T-cell (primary cell): ENCODE data around the gene HMX2. TPM values are rescaled to one million over a fixed set of nuclear protein-coding genes. Genes with fewer than 3 reads are reported as not detected.

Experiments
- ATAC-seq, 4 experiments: fragments of 200-7000 bp in 3 of 4; fragments of 150-1000 bp in 1 of 4; cut with Tn5 transposase; replicated peaks in 1 of 4; 1 replicate in 3 of 4; 2 replicates in 1 of 4; pipeline ENCODE4 v1.10.0; 2021; ENCODE audit warnings: moderate library complexity in 3 of 4, mild to moderate bottlenecking in 2 of 4, moderate number of reproducible peaks in 1 of 4
- CTCF ChIA-PET, 2 donors: fragments of 300-600 bp; sonication (Branson Sonifier 250); formaldehyde crosslinking; loops; one replicate each; lab custom pipeline; 2022; ENCODE audit warnings: antibody characterized with exemption in 2 of 2; lab: Charles Lee
- POLR2A ChIA-PET, 2 donors: fragments of 300-600 bp; sonication (Branson Sonifier 250); formaldehyde crosslinking; loops; one replicate each; lab custom pipeline; 2022; ENCODE audit warnings: antibody characterized with exemption in 2 of 2; lab: Charles Lee
- DNase-seq, 35 experiments: peaks; one replicate each; pipeline versions ENCODE4 v3.0.0 to v3.0.0-alpha.2; 2013 to 2023
- H3K27ac ChIP-seq: one replicate; pipeline ENCODE4 v1.5.1; 2013; ENCODE audit warnings: low read length
- H3K27me3 ChIP-seq, 2 experiments: replicated peaks in 1 of 2; 1 replicate in 1 of 2; 2 replicates in 1 of 2; pipeline versions ENCODE4 v1.6.1 to v1.7.0; 2013; ENCODE audit warnings: low read length in 1 of 2, mixed read lengths in 1 of 2; ENCODE audit not compliant: control insufficient read depth in 2 of 2, insufficient read depth in 2 of 2; ENCODE audit errors: extremely low read depth in 1 of 2
- H3K36me3 ChIP-seq, 2 donors: 1 replicate in 1 of 2; 2 replicates in 1 of 2; pipeline versions ENCODE4 v1.6.1 to v1.7.0; 2013; ENCODE audit warnings: low read length in 1 of 2; ENCODE audit not compliant: control insufficient read depth in 2 of 2, insufficient read depth in 1 of 2; ENCODE audit errors: extremely low read depth in 1 of 2
- H3K4me1 ChIP-seq, 2 experiments: 1 replicate in 1 of 2; 2 replicates in 1 of 2; pipeline versions ENCODE4 v1.6.1 to v1.7.0; 2013; ENCODE audit warnings: low read length in 2 of 2, mixed read lengths in 1 of 2; ENCODE audit not compliant: insufficient read depth in 2 of 2, control insufficient read depth in 1 of 2; ENCODE audit errors: extremely low read depth in 1 of 2
- H3K4me3 ChIP-seq, 2 donors: 1 replicate in 1 of 2; 2 replicates in 1 of 2; pipeline versions ENCODE4 v1.5.1 to v1.7.0; 2013; ENCODE audit warnings: mild to moderate bottlenecking in 2 of 2, low read length in 1 of 2, moderate library complexity in 1 of 2; ENCODE audit not compliant: control insufficient read depth in 1 of 2; ENCODE audit errors: extremely low read depth in 1 of 2
- H3K9me3 ChIP-seq: 2 replicates; pipeline ENCODE4 v1.7.0; 2013
- H3K27ac Mint-ChIP-seq, 2 donors: one replicate each; pipeline ENCODE4 v1.8.0; 2020 to 2021; ENCODE audit warnings: mild to moderate bottlenecking in 2 of 2, mixed read lengths in 2 of 2
- H3K27me3 Mint-ChIP-seq, 2 donors: one replicate each; pipeline ENCODE4 v1.8.0; 2021 to 2022; ENCODE audit warnings: mixed read lengths in 2 of 2
- H3K36me3 Mint-ChIP-seq: one replicate; pipeline ENCODE4 v1.8.0; 2021; ENCODE audit warnings: mixed read lengths
- H3K4me1 Mint-ChIP-seq, 3 donors: one replicate each; pipeline ENCODE4 v1.8.0; 2020 to 2022; ENCODE audit warnings: mixed read lengths in 3 of 3, mild to moderate bottlenecking in 1 of 3
- H3K4me3 Mint-ChIP-seq, 3 donors: one replicate each; pipeline ENCODE4 v1.8.0; 2020 to 2022; ENCODE audit warnings: mild to moderate bottlenecking in 3 of 3, mixed read lengths in 3 of 3, moderate library complexity in 3 of 3
- H3K9me3 Mint-ChIP-seq, 3 donors: one replicate each; pipeline ENCODE4 v1.8.0; 2020 to 2022; ENCODE audit warnings: mixed read lengths in 3 of 3
- WGBS: methylation state at CpG from one replicate; pipeline ENCODE4 v1.1.5; 2013; ENCODE audit warnings: missing lambda C conversion rate; ENCODE audit not compliant: insufficient coverage; 5-methylcytosine and 5-hydroxymethylcytosine counted together
- total RNA-seq, 35 experiments: library from RNA in 6 of 35; stranded (reverse) in 6 of 35; fragments of 120-200 nt in 1 of 35; gene quantifications; one replicate each; pipeline versions ENCODE4 v1.2.1 to v1.2.4 and lab custom pipeline; 2013 to 2026

Gene HMX2
- total RNA-seq, 5 donors from 2014 or later (not counting 1 experiment from before 2014, with no cell fraction given) = not detected

- DNase-seq (peak; percentile 84 to 98 (median 88)), ATAC-seq (peak; percentile 91 to 92 (median 92))
- Histone ChIP-seq H3K27me3 (peaks cover 7 to 24% of the 10 kb centered on the region in 2 experiments), H3K4me1 (peaks cover 34 to 40% of the 10 kb centered on the region in 2 experiments), H3K4me3 (peak within 1 kb of the TSS; percentile 92 to 94), H3K27ac (peak within 1 kb of the TSS; percentile 75), H3K36me3 (peaks cover 0 to 16% of the 10 kb centered on the region in 2 donors), H3K9me3 (no peaks in the 10 kb centered on the region)
- Mint-ChIP-seq H3K9me3 (no peaks in the 10 kb centered on the region), H3K4me3 (peak within 1 kb of the TSS; percentile 99 to 100 (median 100)), H3K4me1 (peaks cover 66 to 76% (median 74%) of the 10 kb centered on the region in 3 donors), H3K27me3 (peaks cover 5 to 27% of the 10 kb centered on the region in 2 donors), H3K36me3 (peaks cover 28% of the 10 kb centered on the region), H3K27ac (peak within 1 kb of the TSS; percentile 99)
- POLR2A ChIA-PET = interaction anchor here (0.6 to 0.9 kb wide), 2 partner anchors 16 to 88 kb away, joined by 3 to 5 read pairs; no protein-coding TSS in a partner anchor
- CTCF ChIA-PET = interaction anchor here in 1 of 2 donors (0.7 to 2.0 kb wide), 4 partner anchors 21 to 1235 kb away, joined by 3 to 8 read pairs (median 4); no protein-coding TSS in a partner anchor
- under 1% methylated on average over 41 of the region's 50 CpGs for WGBS
These were observed 6.3 kb downstream of the HMX2 start, which contains the start of gene BUB3 for GRCh38 chr10:123154092-123154710. Gene BUB3, plus strand, starts transcription at chr10:123154402. Its CDS starts 516 bp downstream, at chr10:123154918.

- H3K36me3 ChIP-seq = peaks cover 0 to 16% of the 10 kb centered on the region in 2 donors
- Mint-ChIP-seq H3K36me3 (peaks cover 28% of the 10 kb centered on the region), H3K27ac (peak overlapping the region; percentile 86 to 89), H3K4me1 (peaks cover 69 to 81% (median 79%) of the 10 kb centered on the region in 3 donors), H3K9me3 (no peaks in the 10 kb centered on the region), H3K27me3 (peaks cover 4 to 22% of the 10 kb centered on the region in 2 donors), H3K4me3 (peak overlapping the region; percentile 99 to 100 (median 100))
- DNase-seq (peak in 3 of 35 experiments; percentile 25 to 47 (median 29)), ATAC-seq (peak; percentile 7 to 22 (median 18))
- ChIA-PET POLR2A (no interaction called here), CTCF (interaction anchor here (0.6 to 2.0 kb wide), 3 partner anchors 21 to 1234 kb away, joined by 5 to 8 read pairs (median 6); no protein-coding TSS in a partner anchor)
- peak overlapping the region; percentile 92 to 94 for H3K4me3 ChIP-seq
- H3K27me3 ChIP-seq = peaks cover 7 to 17% of the 10 kb centered on the region in 2 experiments
- peak overlapping the region; percentile 75 for H3K27ac ChIP-seq
- peaks cover 33 to 37% of the 10 kb centered on the region in 2 experiments for H3K4me1 ChIP-seq
- 1% methylated on average over 46 of the region's 49 CpGs for WGBS
- no peaks in the 10 kb centered on the region for H3K9me3 ChIP-seq
These were observed 7.0 kb downstream of the HMX2 start for GRCh38 chr10:123154711-123155505.

- Mint-ChIP-seq H3K4me3 (peak overlapping the region; percentile 4 to 100 (median 13)), H3K27ac (peak overlapping the region in 1 of 2 donors; percentile 24)
- CTCF ChIA-PET = no interaction called here
These were observed 8.1 kb downstream of the HMX2 start for GRCh38 chr10:123156078-123156477.

GRCh38 chr10:123157210-123157609 lies 9.3 kb downstream of the HMX2 start:
- peaks cover 0 to 27% of the 10 kb centered on the region in 2 donors for H3K36me3 ChIP-seq
- peaks cover 22 to 47% of the 10 kb centered on the region in 2 experiments for H3K4me1 ChIP-seq
- Mint-ChIP-seq H3K4me3 (peak overlapping the region in 1 of 3 donors; percentile 4), H3K36me3 (peaks cover 40% of the 10 kb centered on the region), H3K27ac (peak overlapping the region in 1 of 2 donors; percentile 1), H3K27me3 (peaks cover 0 to 4% of the 10 kb centered on the region in 2 donors), H3K9me3 (no peaks in the 10 kb centered on the region), H3K4me1 (peaks cover 79 to 89% (median 83%) of the 10 kb centered on the region in 3 donors)
- no peak for ATAC-seq
- H3K4me3 ChIP-seq = no peak overlapping the region
- H3K27me3 ChIP-seq = no peaks in the 10 kb centered on the region
- ChIA-PET CTCF (interaction anchor here in 1 of 2 donors (1.1 kb wide), 1 partner anchor 11 kb away, joined by 3 read pairs; no protein-coding TSS in a partner anchor), POLR2A (interaction anchor here in 1 of 2 donors (1.0 kb wide), 1 partner anchor 9 kb away, joined by 3 read pairs; no protein-coding TSS in a partner anchor)
- H3K27ac ChIP-seq = no peak overlapping the region
- 50% methylated on average over 1 of the region's 3 CpGs for WGBS
- no peak for DNase-seq
- H3K9me3 ChIP-seq = no peaks in the 10 kb centered on the region

More at GRCh38 chr10:123156078-123156477, 8.1 kb downstream of the HMX2 start:
- Histone ChIP-seq H3K36me3 (peaks cover 0 to 18% of the 10 kb centered on the region in 2 donors), H3K27ac (no peak overlapping the region), H3K27me3 (peaks cover 3 to 5% of the 10 kb centered on the region in 2 experiments), H3K9me3 (no peaks in the 10 kb centered on the region), H3K4me3 (no peak overlapping the region), H3K4me1 (peaks cover 27 to 38% of the 10 kb centered on the region in 2 experiments)
- no peaks in the 10 kb centered on the region for H3K9me3 Mint-ChIP-seq
- WGBS = 67% methylated on average over 1 of the region's 2 CpGs
- POLR2A ChIA-PET = interaction anchor here in 1 of 2 donors (0.6 to 1.0 kb wide), 3 partner anchors 10 to 1318 kb away, joined by 3 to 7 read pairs (median 3); no protein-coding TSS in a partner anchor
- ATAC-seq (no peak), DNase-seq (no peak)
- peaks cover 32% of the 10 kb centered on the region for H3K36me3 Mint-ChIP-seq
- H3K4me1 Mint-ChIP-seq = peaks cover 80 to 83% (median 81%) of the 10 kb centered on the region in 3 donors
- peaks cover 0 to 12% of the 10 kb centered on the region in 2 donors for H3K27me3 Mint-ChIP-seq

- peaks cover 19 to 47% of the 10 kb centered on the region in 2 experiments for H3K4me1 ChIP-seq
- H3K36me3 ChIP-seq = peaks cover 0 to 42% of the 10 kb centered on the region in 2 donors
- no peak overlapping the region for H3K4me3 ChIP-seq
- Mint-ChIP-seq H3K9me3 (no peaks in the 10 kb centered on the region), H3K27ac (peak overlapping the region; percentile 40 to 57), H3K4me3 (peak overlapping the region in 1 of 3 donors; percentile 6), H3K27me3 (no peaks in the 10 kb centered on the region), H3K36me3 (peaks cover 47% of the 10 kb centered on the region), H3K4me1 (peaks cover 76 to 82% (median 77%) of the 10 kb centered on the region in 3 donors)
- ChIA-PET CTCF (interaction anchor here in 1 of 2 donors (1.2 kb wide), 1 partner anchor 83 kb away, joined by 3 read pairs; no protein-coding TSS in a partner anchor), POLR2A (no interaction called here)
- DNase-seq = no peak
- H3K27ac ChIP-seq = no peak overlapping the region
- ATAC-seq = no peak
- no peaks in the 10 kb centered on the region for H3K27me3 ChIP-seq
- no CpG with 5 or more reads among the region's 1 CpG for WGBS
- no peaks in the 10 kb centered on the region for H3K9me3 ChIP-seq
These were observed 10.7 kb downstream of the HMX2 start for GRCh38 chr10:123158682-123159081.
